ENCODE results near the gene FN3K. TPM values are rescaled to one million over a fixed set of nuclear protein-coding genes. Genes with fewer than 3 reads are reported as not detected.

The FN3K gene
- total and polyA plus RNA-seq, 2 of the 8 experiments (the other 6 are each of a cell fraction or from before 2014, with no cell fraction given) = 0.88 to 14.2 TPM

GRCh38 chr17:82729479-82730260 is 5.7 kb upstream of the FN3K start (continued):
- TF ChIP-seq CHD7 (IDR thresholded peaks at IDR 0.05; ENCODE audit: insufficient replicate concordance, low read length) (no peak), USF2 (IDR thresholded peaks at IDR 0.05; ENCODE audit: low read length) (no peak), JUND (IDR thresholded peaks at IDR 0.05; ENCODE audit: low read length) (no peak), BRCA1 (IDR thresholded peaks at IDR 0.05; ENCODE audit: low read depth, low read length) (no peak), CBX5 (IDR thresholded peaks at IDR 0.05; ENCODE audit: low read depth, low read length) (no peak), TAF7 (optimal IDR thresholded peaks at IDR 0.05; ENCODE audit: borderline replicate concordance, low read depth, low read length) (no peak), TBP (IDR thresholded peaks at IDR 0.05; ENCODE audit: low read depth, low read length) (no peak), SIN3A (conservative IDR thresholded peaks at IDR 0.05 in 1 of 2, IDR thresholded peaks at IDR 0.05 in 1 of 2; ENCODE audit: low read depth in 1 of 2, low read length in 2 of 2) (no peak), SIX5 (IDR thresholded peaks at IDR 0.05; ENCODE audit: low read depth, low read length) (no peak)

All from H1 (cell line).